Psoas muscle (tissue), 8 donors: ENCODE measurements around the gene MRPS15. TPM values are rescaled to one million over a fixed set of nuclear protein-coding genes. Genes with fewer than 3 reads are reported as not detected.

Experiments used
- ATAC-seq, 4 donors: fragments of 200-7000 bp; cut with Tn5 transposase; one replicate each; pipeline ENCODE4 v1.9.1; 2020; ENCODE audit warnings: moderate library complexity in 3 of 4, mild to moderate bottlenecking in 2 of 4
- DNase-seq, 2 donors: peaks; one replicate each; pipeline ENCODE4 v3.0.0-alpha.2; 2020
- H3K27ac ChIP-seq: fragments of 200-600 bp; one replicate; pipeline ENCODE4 v1.8.0; 2022
- H3K27me3 ChIP-seq, 3 donors: fragments of 200-600 bp in 1 of 3; one replicate each; pipeline versions ENCODE4 v1.6.1 to v1.8.0; 2013 to 2022; ENCODE audit warnings: low read length in 2 of 3, mild to moderate bottlenecking in 2 of 3, moderate library complexity in 1 of 3; ENCODE audit not compliant: insufficient read depth in 3 of 3
- H3K36me3 ChIP-seq, 2 donors: fragments of 200-600 bp in 1 of 2; one replicate each; pipeline versions ENCODE4 v1.6.1 to v1.8.0; 2013 to 2022; ENCODE audit warnings: low read depth in 1 of 2, mild to moderate bottlenecking in 1 of 2, moderate library complexity in 1 of 2; ENCODE audit not compliant: insufficient read depth in 1 of 2
- H3K4me1 ChIP-seq: fragments of 200-600 bp; one replicate; pipeline ENCODE4 v1.8.0; 2022
- H3K4me3 ChIP-seq: fragments of 200-600 bp; one replicate; pipeline ENCODE4 v1.8.0; 2022; ENCODE audit warnings: mild to moderate bottlenecking
- H3K9me3 ChIP-seq: fragments of 200-600 bp; one replicate; pipeline ENCODE4 v1.8.0; 2022
- CTCF ChIP-seq: fragments of 200-600 bp; IDR thresholded peaks from one replicate; pipeline ENCODE4 v1.8.0; 2022; ENCODE audit warnings: antibody characterized with exemption
- WGBS, 3 donors: extraction: QIAGEN DNeasy Blood & Tissue Kit; methylation state at CpG; one replicate each; pipeline versions ENCODE4 v1.1.6 to v1.1.7; 2013; 5-methylcytosine and 5-hydroxymethylcytosine counted together
- intact Hi-C, 2 donors: fragments of 100-400 bp; cut with DNase I; formaldehyde crosslinking; loops; one replicate each; pipeline versions ENCODE4 v1.11.0 to v1.14.2; 2022
- polyA plus RNA-seq, 3 donors: library from polyadenylated mRNA; stranded (reverse); fragments of 200-250 nt; gene quantifications; one replicate each; pipeline ENCODE4 v1.2.3, GENCODE V29; 2013
- total RNA-seq, 4 donors: library from RNA; stranded (reverse); fragmentation: NEBNext Ultra II Directional in 2 of 4; extraction: Animal tissue kit (Norgen Biotek cat#: 25700) in 2 of 4; gene quantifications; one replicate each; pipeline versions ENCODE4 v1.2.1 to v1.2.4, GENCODE V29; 2021 to 2023
- donor health status: healthy with polysubstance abuse.
- donor health status: DM: no; HTN: no; CAD: no; lungs with moderate emphysema.
- donor health status: Bipolar disorder and iron deficiency.
- donor health status: healthy.
- donor health status: DM: yes; HTN: yes; CAD: no.
- donor health status: DM: no; HTN: no; CAD: no.
- donor health status: DM: no; HTN: no; CAD: no.
- donor health status: DM: yes; HTN: yes; CAD: no.

The MRPS15 gene
- total and polyA plus RNA-seq, 7 donors = 127 to 279 (median 141) TPM

GRCh38 chr1:36475910-36476604, 11.9 kb upstream of the MRPS15 start:
- WGBS, 3 donors = 77 to 88% (median 84%) methylated on average over 7 of the region's 7 CpGs
- H3K4me3 ChIP-seq = no peak overlapping the region
- H3K27me3 ChIP-seq = peaks cover 0 to 1% (median 0%) of the 10 kb centered on the region in 3 donors
- no peak overlapping the region for H3K27ac ChIP-seq
- intact Hi-C loops = no loop called here
- H3K4me1 ChIP-seq = no peaks in the 10 kb centered on the region
- no peaks in the 10 kb centered on the region for H3K9me3 ChIP-seq
- ATAC-seq = no peak
- H3K36me3 ChIP-seq = no peaks in the 10 kb centered on the region
- DNase-seq = no peak
- TF ChIP-seq CTCF = no peak

DNA sequence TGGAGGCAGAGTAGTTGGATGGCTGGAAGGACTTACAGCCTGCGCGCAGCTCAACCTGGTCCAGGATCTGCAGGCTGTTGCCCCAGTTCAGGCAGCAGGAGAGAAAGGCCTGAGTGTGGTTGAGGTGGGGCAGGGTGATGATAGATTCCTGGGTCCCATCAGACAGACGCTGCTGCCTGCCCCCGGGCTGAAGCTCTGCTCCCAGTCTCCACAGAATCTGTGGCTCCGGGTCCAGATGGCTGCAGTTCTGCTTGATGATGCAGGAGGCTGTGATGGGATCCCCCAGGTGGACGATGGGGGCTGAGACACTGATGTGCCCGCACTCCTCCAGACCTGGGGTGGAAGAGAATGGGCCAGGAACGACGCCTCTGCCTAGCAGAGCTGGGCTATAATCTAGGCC, 11.2 kb upstream of the MRPS15 start:
- 68 to 71% (median 69%) methylated on average over 9 of the region's 9 CpGs for WGBS, 3 donors
- Histone ChIP-seq H3K9me3 (no peaks in the 10 kb centered on the region), H3K4me1 (no peaks in the 10 kb centered on the region), H3K36me3 (no peaks in the 10 kb centered on the region), H3K4me3 (no peak overlapping the region), H3K27me3 (peaks cover 0 to 1% (median 0%) of the 10 kb centered on the region in 3 donors), H3K27ac (no peak overlapping the region)
- TF ChIP-seq CTCF = no peak
- ATAC-seq (no peak), DNase-seq (no peak)
- intact Hi-C loops = no loop called here

DNA sequence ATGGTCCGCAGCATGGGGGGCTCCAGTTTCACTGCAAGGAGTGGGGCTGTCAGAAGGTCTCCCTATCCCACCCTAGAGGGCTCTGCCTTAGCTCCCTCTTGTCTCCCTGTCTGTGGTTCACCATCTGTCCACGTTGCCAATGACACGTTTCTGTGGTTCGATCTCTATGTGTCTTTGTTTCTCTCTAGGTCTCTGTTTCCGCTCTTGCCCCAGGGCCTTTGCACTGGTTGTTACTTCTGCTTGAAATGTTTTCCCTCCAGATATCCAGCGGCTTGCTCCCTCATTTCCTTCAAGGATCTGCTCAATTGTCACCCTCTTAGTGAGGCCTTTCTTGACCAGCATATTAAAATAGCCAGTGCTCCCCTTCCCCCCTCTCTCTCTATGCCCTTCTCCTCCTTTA, 8.5 kb upstream of the MRPS15 start:
- no peak for TF ChIP-seq CTCF
- Histone ChIP-seq H3K36me3 (no peaks in the 10 kb centered on the region), H3K27ac (no peak overlapping the region), H3K4me3 (no peak overlapping the region), H3K27me3 (no peaks in the 10 kb centered on the region), H3K9me3 (no peaks in the 10 kb centered on the region), H3K4me1 (no peaks in the 10 kb centered on the region)
- ATAC-seq (peak in 1 of 4 donors; percentile 19), DNase-seq (no peak)
- intact Hi-C loops = no loop called here
- WGBS, 3 donors = 68 to 73% (median 71%) methylated on average over 6 of the region's 6 CpGs

DNA sequence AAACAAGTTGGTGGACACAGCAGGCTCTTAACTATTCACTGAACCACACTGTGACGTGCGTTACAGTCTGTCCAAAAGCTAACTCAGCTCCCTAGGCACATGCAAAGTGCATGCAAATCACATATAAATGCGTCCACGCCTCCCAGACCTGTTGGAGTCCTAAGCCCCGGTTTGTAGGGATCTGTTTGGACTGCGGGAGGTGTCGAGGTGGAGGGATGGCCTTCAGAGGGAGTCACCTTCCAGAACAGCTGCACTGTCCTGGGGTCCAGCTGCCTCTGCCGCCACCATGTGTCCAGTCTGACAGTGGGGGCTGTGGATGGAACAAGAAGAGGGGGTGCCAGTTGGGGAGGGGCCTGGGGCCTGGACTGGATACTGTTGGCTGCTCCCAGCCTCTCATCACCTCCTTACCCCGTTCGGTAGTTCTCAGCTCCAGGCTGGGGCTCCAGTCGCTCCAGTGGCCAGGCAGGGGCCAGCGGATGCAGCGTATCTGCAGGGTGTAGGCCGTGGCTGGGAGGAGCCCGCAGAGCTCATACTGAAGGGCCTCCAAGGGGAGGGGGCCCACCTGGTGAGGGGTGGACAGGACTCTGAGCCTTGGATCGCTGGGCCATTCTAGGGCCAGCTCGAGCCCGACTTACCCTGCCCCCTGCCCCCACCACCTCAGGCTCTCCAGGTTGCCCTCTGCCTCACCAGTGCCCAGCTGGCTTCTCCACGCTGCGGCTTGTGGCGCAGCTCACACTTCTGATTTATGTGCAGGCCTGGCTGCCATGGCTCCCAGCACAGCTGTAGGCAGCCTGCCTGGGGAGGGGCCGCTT, 7.9 kb upstream of the MRPS15 start:
- Histone ChIP-seq H3K27ac (no peak overlapping the region), H3K4me1 (no peaks in the 10 kb centered on the region), H3K27me3 (no peaks in the 10 kb centered on the region), H3K4me3 (no peak overlapping the region), H3K9me3 (no peaks in the 10 kb centered on the region), H3K36me3 (no peaks in the 10 kb centered on the region)
- no peak for DNase-seq
- ATAC-seq = no peak
- 41 to 45% (median 44%) methylated on average over 22 of the region's 22 CpGs for WGBS, 3 donors
- TF ChIP-seq CTCF = no peak
- intact Hi-C loops = no loop called here
